ENCODE data around the gene HLA-DPB1. TPM values are rescaled to one million over a fixed set of nuclear protein-coding genes. Genes with fewer than 3 reads are reported as not detected.

HLA-DPB1 gene
- total RNA-seq, 1 experiment from 2014 or later, result not detected

DNA sequence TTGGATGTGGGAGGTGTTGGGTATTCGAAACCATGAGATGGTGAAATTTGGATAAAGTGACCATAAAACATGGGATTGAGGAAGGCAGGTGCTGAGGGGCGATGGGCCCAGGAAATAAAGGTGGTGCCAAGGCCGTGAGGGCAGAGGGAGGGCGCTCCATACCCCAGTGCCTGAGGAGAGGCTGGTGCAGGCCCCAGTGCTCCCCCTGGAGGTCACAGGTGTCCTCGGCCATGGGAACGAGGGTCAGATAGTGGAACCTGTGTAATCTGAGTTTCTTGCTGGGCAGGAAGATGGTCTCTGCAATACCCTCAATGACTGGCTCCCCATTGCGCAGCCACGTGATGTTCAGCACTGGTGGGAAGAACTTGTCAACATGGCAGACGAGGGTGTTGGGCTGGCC lies 16.2 kb downstream of the HLA-DPB1 start:
- TF ChIP-seq, protein P1, sequence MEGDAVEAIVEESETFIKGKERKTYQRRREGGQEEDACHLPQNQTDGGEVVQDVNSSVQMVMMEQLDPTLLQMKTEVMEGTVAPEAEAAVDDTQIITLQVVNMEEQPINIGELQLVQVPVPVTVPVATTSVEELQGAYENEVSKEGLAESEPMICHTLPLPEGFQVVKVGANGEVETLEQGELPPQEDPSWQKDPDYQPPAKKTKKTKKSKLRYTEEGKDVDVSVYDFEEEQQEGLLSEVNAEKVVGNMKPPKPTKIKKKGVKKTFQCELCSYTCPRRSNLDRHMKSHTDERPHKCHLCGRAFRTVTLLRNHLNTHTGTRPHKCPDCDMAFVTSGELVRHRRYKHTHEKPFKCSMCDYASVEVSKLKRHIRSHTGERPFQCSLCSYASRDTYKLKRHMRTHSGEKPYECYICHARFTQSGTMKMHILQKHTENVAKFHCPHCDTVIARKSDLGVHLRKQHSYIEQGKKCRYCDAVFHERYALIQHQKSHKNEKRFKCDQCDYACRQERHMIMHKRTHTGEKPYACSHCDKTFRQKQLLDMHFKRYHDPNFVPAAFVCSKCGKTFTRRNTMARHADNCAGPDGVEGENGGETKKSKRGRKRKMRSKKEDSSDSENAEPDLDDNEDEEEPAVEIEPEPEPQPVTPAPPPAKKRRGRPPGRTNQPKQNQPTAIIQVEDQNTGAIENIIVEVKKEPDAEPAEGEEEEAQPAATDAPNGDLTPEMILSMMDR (IDR thresholded peaks at IDR 0.05; ENCODE audit: insufficient read depth in 1 of 2, low read depth in 1 of 2, low read length in 1 of 2, severe bottlenecking in 1 of 2, unreplicated experiment in 1 of 2), result peak in 1 of 2 experiments; percentile 28
- ChIA-PET POLR2A (no interaction called here), CTCF (no interaction called here)
- H3K27me3 ChIP-seq (replicated peaks; ENCODE audit: control insufficient read depth, insufficient read depth, low read length), result no peaks in the 10 kb centered on the region
- no peaks in the 10 kb centered on the region for H3K36me3 ChIP-seq (ENCODE audit: control insufficient read depth, insufficient read depth, low read length)
- no peak for DNase-seq
- no peak overlapping the region for H3K4me3 ChIP-seq (ENCODE audit: low read depth, low read length)
- H3K9me3 ChIP-seq, result no peaks in the 10 kb centered on the region; the same call in 1 of the 2 replicates
- Mint-ChIP-seq H3K27me3 (ENCODE audit: insufficient read depth, unreplicated experiment) (peaks cover 28% of the 10 kb centered on the region), H3K36me3 (ENCODE audit: insufficient read depth, unreplicated experiment) (no peaks in the 10 kb centered on the region), H3K27ac (ENCODE audit: unreplicated experiment) (no peak overlapping the region), H3K4me3 (ENCODE audit: unreplicated experiment) (no peak overlapping the region), H3K9me3 (ENCODE audit: unreplicated experiment) (peaks cover 12% of the 10 kb centered on the region), H3K4me1 (ENCODE audit: low read depth, unreplicated experiment) (no peaks in the 10 kb centered on the region)
- intact Hi-C loops (cut with micrococcal nuclease; ENCODE audit: unreplicated experiment), result no loop called here
- no peaks in the 10 kb centered on the region for H3K4me1 ChIP-seq
- BruUV-seq (replicated peaks), result no TSS peak

DNA sequence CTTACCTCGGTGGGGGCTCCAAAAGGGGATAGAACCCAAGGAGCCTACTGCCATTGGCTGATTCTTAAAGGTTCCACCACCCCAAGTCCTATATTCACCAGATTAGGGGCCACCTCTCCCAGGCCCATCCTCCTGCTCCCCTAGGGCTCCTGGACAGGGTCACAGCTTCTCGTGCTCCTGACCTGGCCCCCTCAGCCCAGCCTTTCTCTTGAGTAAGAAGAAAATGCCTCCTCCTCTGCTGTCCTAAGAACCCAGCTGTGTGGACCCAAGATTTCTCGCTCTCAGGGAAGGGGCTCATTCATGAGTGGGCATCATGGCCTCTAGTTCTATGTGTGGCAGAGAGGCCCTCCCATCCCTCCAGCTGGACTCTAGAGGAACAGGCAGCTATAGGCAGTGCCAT lies 16.6 kb downstream of the HLA-DPB1 start:
- DNase-seq, result no peak
- intact Hi-C loops (cut with micrococcal nuclease; ENCODE audit: unreplicated experiment), result no loop called here
- TF ChIP-seq, protein P1 (IDR thresholded peaks at IDR 0.05; ENCODE audit: insufficient read depth in 1 of 2, low read depth in 1 of 2, low read length in 1 of 2, severe bottlenecking in 1 of 2, unreplicated experiment in 1 of 2), result no peak
- Histone ChIP-seq H3K4me3 (ENCODE audit: low read depth, low read length) (no peak overlapping the region), H3K9me3 (no peaks in the 10 kb centered on the region; the same call in 1 of the 2 replicates), H3K4me1 (no peaks in the 10 kb centered on the region), H3K27me3 (replicated peaks; ENCODE audit: control insufficient read depth, insufficient read depth, low read length) (no peaks in the 10 kb centered on the region), H3K36me3 (ENCODE audit: control insufficient read depth, insufficient read depth, low read length) (no peaks in the 10 kb centered on the region)
- H3K36me3 Mint-ChIP-seq (ENCODE audit: insufficient read depth, unreplicated experiment), result no peaks in the 10 kb centered on the region
- POLR2A ChIA-PET, result no interaction called here
- no peak overlapping the region for H3K4me3 Mint-ChIP-seq (ENCODE audit: unreplicated experiment)
- CTCF ChIA-PET, result no interaction called here
- no peaks in the 10 kb centered on the region for H3K4me1 Mint-ChIP-seq (ENCODE audit: low read depth, unreplicated experiment)
- H3K9me3 Mint-ChIP-seq (ENCODE audit: unreplicated experiment), result peaks cover 14% of the 10 kb centered on the region
- H3K27me3 Mint-ChIP-seq (ENCODE audit: insufficient read depth, unreplicated experiment), result peaks cover 28% of the 10 kb centered on the region
- H3K27ac Mint-ChIP-seq (ENCODE audit: unreplicated experiment), result no peak overlapping the region
- no TSS peak for BruUV-seq (replicated peaks)

DNA sequence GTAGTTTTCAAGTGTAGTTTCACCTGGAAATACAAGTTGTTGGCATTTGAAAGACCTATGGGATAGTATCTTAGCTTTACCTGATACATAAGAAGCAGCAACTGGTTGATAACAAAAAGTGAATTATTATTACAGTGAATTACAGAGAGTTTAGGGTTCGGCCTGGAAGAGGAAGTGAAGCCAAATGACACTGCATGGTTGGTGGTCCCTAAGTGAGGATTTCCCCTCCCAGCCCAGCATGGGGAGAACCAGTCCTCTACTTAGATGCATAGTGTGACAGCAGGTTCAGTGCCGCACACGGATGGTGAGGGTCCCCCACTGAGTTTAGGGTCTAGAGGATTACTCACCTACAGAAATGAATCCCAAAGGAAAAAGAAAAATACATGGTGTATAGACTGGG lies 18.1 kb downstream of the HLA-DPB1 start:
- H3K36me3 Mint-ChIP-seq (ENCODE audit: insufficient read depth, unreplicated experiment), result no peaks in the 10 kb centered on the region
- no TSS peak for BruUV-seq (replicated peaks)
- H3K4me3 Mint-ChIP-seq (ENCODE audit: unreplicated experiment), result no peak overlapping the region
- ChIA-PET CTCF (no interaction called here), POLR2A (no interaction called here)
- peaks cover 29% of the 10 kb centered on the region for H3K9me3 Mint-ChIP-seq (ENCODE audit: unreplicated experiment)
- no peaks in the 10 kb centered on the region for H3K4me1 ChIP-seq
- TF ChIP-seq, protein P1 (IDR thresholded peaks at IDR 0.05; ENCODE audit: insufficient read depth in 1 of 2, low read depth in 1 of 2, low read length in 1 of 2, severe bottlenecking in 1 of 2, unreplicated experiment in 1 of 2), result no peak
- no peaks in the 10 kb centered on the region; the same call in 1 of the 2 replicates for H3K9me3 ChIP-seq
- H3K36me3 ChIP-seq (ENCODE audit: control insufficient read depth, insufficient read depth, low read length), result no peaks in the 10 kb centered on the region
- intact Hi-C loops (cut with micrococcal nuclease; ENCODE audit: unreplicated experiment), result no loop called here
- H3K4me1 Mint-ChIP-seq (ENCODE audit: low read depth, unreplicated experiment), result no peaks in the 10 kb centered on the region
- H3K27me3 ChIP-seq (replicated peaks; ENCODE audit: control insufficient read depth, insufficient read depth, low read length), result no peaks in the 10 kb centered on the region
- H3K27me3 Mint-ChIP-seq (ENCODE audit: insufficient read depth, unreplicated experiment), result peaks cover 19% of the 10 kb centered on the region
- DNase-seq, result no peak
- no peak overlapping the region for H3K4me3 ChIP-seq (ENCODE audit: low read depth, low read length)
- H3K27ac Mint-ChIP-seq (ENCODE audit: unreplicated experiment), result no peak overlapping the region
